Mesodermal cell (in vitro differentiated cells): ENCODE measurements around the gene OPA3.

Experiments used
- H3K27ac ChIP-seq: 2 replicates; pipeline ENCODE4 v1.7.0; 2013; ENCODE audit warnings: mild to moderate bottlenecking, low read depth, low read length, moderate library complexity; ENCODE audit not compliant: severe bottlenecking
- H3K36me3 ChIP-seq: 2 replicates; pipeline ENCODE4 v1.7.1; 2013; ENCODE audit warnings: mild to moderate bottlenecking, low read length, moderate library complexity; ENCODE audit not compliant: control insufficient read depth, insufficient read depth
- H3K4me1 ChIP-seq: one replicate; pipeline ENCODE4 v1.7.1; 2013; ENCODE audit warnings: mild to moderate bottlenecking, low read length; ENCODE audit not compliant: insufficient read depth, control insufficient read depth, poor library complexity, severe bottlenecking
- H3K4me3 ChIP-seq: 2 replicates; pipeline ENCODE4 v1.7.0; 2013; ENCODE audit warnings: low read length, control low read depth, mild to moderate bottlenecking; ENCODE audit not compliant: insufficient read depth, poor library complexity, severe bottlenecking; ENCODE audit errors: extremely low read depth
- H3K9me3 ChIP-seq: 2 replicates; pipeline ENCODE4 v1.7.1; 2013; ENCODE audit warnings: mild to moderate bottlenecking, low read length, moderate library complexity; ENCODE audit not compliant: control insufficient read depth
- WGBS, 2 experiments: methylation state at CpG; one replicate each; pipeline ENCODE4 v1.1.5; 2013; ENCODE audit warnings: missing lambda C conversion rate in 2 of 2; ENCODE audit not compliant: insufficient coverage in 2 of 2; 5-methylcytosine and 5-hydroxymethylcytosine counted together

Gene OPA3

DNA sequence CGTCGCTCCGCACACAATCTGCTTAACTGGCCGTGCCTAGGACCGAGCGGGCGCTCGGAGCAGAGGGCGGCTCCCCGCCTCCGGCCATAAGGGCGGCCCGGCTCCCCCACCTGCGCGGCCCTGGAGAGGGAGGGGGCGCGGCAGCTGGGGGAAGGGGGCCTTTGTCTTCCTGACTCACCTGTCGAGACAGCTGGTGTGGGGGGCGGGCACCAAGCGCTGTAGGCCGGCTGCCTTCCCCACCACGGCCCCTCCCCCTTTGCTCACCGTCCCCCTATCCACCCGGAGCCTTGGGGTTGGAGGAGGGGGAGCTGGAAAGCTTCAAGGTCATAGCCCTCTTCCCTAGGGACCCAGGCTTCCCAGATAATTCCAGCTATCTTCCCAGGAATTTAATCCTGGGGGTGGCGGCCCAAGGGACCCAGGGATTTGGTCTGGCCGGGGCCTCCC is 76.2 kb downstream of the OPA3 start:
- H3K4me1 ChIP-seq, result peaks cover 12% of the 10 kb centered on the region
- H3K9me3 ChIP-seq, result no peaks in the 10 kb centered on the region
- WGBS, 2 experiments, result 0% methylated on average over 2 of the region's 26 CpGs
- peaks cover 36% of the 10 kb centered on the region for H3K36me3 ChIP-seq
- peak overlapping the region; percentile 98 for H3K4me3 ChIP-seq
- H3K27ac ChIP-seq, result peak overlapping the region; percentile 84

GRCh38 chr19:45507872-45508416 is 76.7 kb downstream of the OPA3 start:
- H3K4me3 ChIP-seq, result peak overlapping the region; percentile 98
- peaks cover 35% of the 10 kb centered on the region for H3K36me3 ChIP-seq
- peak overlapping the region; percentile 84 for H3K27ac ChIP-seq
- no peaks in the 10 kb centered on the region for H3K9me3 ChIP-seq
- peaks cover 12% of the 10 kb centered on the region for H3K4me1 ChIP-seq
- 0% methylated on average over 12 to 16 of the region's 22 CpGs for WGBS, 2 experiments

- H3K4me3 ChIP-seq, result peak within 1 kb of the TSS; percentile 98
- peaks cover 28% of the 10 kb centered on the region for H3K36me3 ChIP-seq
- peak within 1 kb of the TSS; percentile 84 for H3K27ac ChIP-seq
- no peaks in the 10 kb centered on the region for H3K9me3 ChIP-seq
- WGBS, 2 experiments, result 0% methylated on average over 27 to 44 of the region's 65 CpGs
- H3K4me1 ChIP-seq, result peaks cover 12% of the 10 kb centered on the region
Observed at GRCh38 chr19:45506989-45507871, 77.4 kb downstream of the OPA3 start, which contains the start of gene VASP. Gene VASP, plus strand, starts transcription at chr19:45507479. Its CDS starts 293 bp downstream, at chr19:45507772.

- Histone ChIP-seq H3K27ac (peak overlapping the region; percentile 75), H3K36me3 (peaks cover 20% of the 10 kb centered on the region), H3K9me3 (no peaks in the 10 kb centered on the region), H3K4me3 (peak overlapping the region; percentile 98), H3K4me1 (peaks cover 12% of the 10 kb centered on the region)
- 7 to 11% methylated on average over 26 of the region's 47 CpGs for WGBS, 2 experiments
Observed at GRCh38 chr19:45506246-45506988, 78.2 kb downstream of the OPA3 start.

GRCh38 chr19:45505996-45506245 is 78.7 kb downstream of the OPA3 start:
- Histone ChIP-seq H3K27ac (peak overlapping the region; percentile 75), H3K4me1 (peaks cover 12% of the 10 kb centered on the region), H3K9me3 (no peaks in the 10 kb centered on the region), H3K4me3 (peak overlapping the region; percentile 98), H3K36me3 (peaks cover 15% of the 10 kb centered on the region)
- no CpG with 5 or more reads among the region's 5 CpGs for WGBS, 2 experiments

GRCh38 chr19:45505151-45505995 is 79.2 kb downstream of the OPA3 start:
- H3K36me3 ChIP-seq, result peaks cover 10% of the 10 kb centered on the region
- no peak overlapping the region for H3K4me3 ChIP-seq
- peaks cover 12% of the 10 kb centered on the region for H3K4me1 ChIP-seq
- no peaks in the 10 kb centered on the region for H3K9me3 ChIP-seq
- H3K27ac ChIP-seq, result no peak overlapping the region
- WGBS, 2 experiments, result 91 to 93% methylated on average over 3 to 6 of the region's 8 CpGs

GRCh38 chr19:45503909-45504308 is 80.7 kb downstream of the OPA3 start:
- Histone ChIP-seq H3K27ac (no peak overlapping the region), H3K36me3 (no peaks in the 10 kb centered on the region), H3K9me3 (no peaks in the 10 kb centered on the region), H3K4me1 (peaks cover 12% of the 10 kb centered on the region), H3K4me3 (no peak overlapping the region)
- WGBS, 2 experiments, result 91 to 95% methylated on average over 6 to 9 of the region's 9 CpGs

DNA sequence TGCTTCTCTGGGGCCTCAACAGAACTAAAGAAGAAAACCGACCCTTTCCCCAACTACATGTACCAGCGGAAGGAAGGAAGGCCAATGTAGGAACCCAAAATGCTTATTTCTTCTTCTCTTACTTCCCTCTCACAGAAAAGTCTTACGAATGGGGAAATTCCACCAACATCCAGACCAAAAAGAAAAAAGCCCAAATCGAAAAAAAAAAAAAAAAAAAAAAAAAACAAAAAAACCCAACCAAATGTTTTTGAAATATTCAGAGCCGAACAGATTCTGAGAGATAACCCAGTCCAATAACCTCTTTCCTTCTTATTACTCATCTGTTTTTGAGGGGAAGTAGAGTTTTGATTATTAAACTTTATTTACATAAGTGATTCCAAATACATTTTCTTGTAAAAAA is 82.5 kb downstream of the OPA3 start:
- Histone ChIP-seq H3K9me3 (no peaks in the 10 kb centered on the region), H3K36me3 (no peaks in the 10 kb centered on the region), H3K4me1 (peaks cover 14% of the 10 kb centered on the region), H3K27ac (no peak overlapping the region), H3K4me3 (no peak overlapping the region)
- WGBS, 2 experiments, result 88 to 100% methylated on average over 1 to 3 of the region's 5 CpGs

GRCh38 chr19:45501730-45502014 is 82.9 kb downstream of the OPA3 start:
- Histone ChIP-seq H3K9me3 (no peaks in the 10 kb centered on the region), H3K4me3 (no peak overlapping the region), H3K27ac (no peak overlapping the region), H3K4me1 (peaks cover 14% of the 10 kb centered on the region), H3K36me3 (no peaks in the 10 kb centered on the region)
- WGBS, 2 experiments, result 80 to 100% methylated on average over 1 of the region's 2 CpGs

DNA sequence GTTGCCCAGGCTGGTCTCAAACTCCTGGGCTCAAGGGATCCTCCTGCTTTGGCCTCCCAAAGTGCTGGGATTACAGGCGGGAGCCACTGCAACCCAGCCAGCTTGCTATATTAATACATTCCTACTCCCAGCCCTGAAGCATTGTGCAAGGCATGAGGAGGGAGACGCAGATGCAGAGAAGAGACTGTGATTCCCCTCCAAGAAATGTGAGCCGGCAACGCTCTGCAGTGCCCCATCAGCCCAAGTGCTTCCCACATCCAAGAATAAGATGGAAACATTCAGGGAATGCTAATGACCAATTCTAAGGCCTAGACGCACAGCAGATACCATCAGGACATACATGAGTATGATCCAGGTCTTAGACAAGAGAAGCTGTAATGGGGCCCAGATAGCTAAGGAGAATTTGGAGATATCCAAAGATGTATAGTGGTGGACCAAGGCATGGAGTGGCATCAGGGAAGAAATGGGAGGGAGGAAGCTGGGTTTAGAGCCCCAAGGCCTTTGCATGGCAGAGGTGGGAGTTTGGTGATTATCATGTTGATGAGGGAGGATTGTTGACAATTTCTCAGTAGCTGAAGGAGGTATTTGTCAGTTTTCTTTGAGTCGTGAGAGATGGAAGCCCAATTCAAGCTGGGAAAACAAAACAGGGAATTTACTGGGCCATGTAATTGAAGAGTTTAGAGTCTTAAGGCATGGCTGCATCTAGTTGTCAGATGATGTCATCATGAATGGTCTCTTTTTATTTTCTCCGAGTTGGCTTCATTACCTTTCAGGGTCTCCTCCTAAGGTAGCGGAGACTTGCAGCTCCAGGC is 83.5 kb downstream of the OPA3 start:
- H3K36me3 ChIP-seq, result no peaks in the 10 kb centered on the region
- no peaks in the 10 kb centered on the region for H3K9me3 ChIP-seq
- 65 to 69% methylated on average over 7 of the region's 8 CpGs for WGBS, 2 experiments
- no peak overlapping the region for H3K27ac ChIP-seq
- peaks cover 13% of the 10 kb centered on the region for H3K4me1 ChIP-seq
- no peak overlapping the region for H3K4me3 ChIP-seq
